D721Med (cell line): ENCODE results near the gene OVCH2.
"Not testable (repeated sequence)": the region's sequence is repeated elsewhere in the genome, so short reads cannot be mapped to it uniquely, and the experiment has no call there.

ENCODE experiments used
- DNase-seq: peaks from one replicate; pipeline ENCODE4 v3.0.0; 2011; ENCODE audit warnings: low spot score; ENCODE audit not compliant: insufficient read length
- FAIRE-seq: peaks from 2 replicates; lab custom pipeline; 2011; peaks lifted over from hg19 to GRCh38; lab: Jason Lieb, UNC
- CTCF ChIP-seq: IDR thresholded peaks from 2 replicates; pipeline ENCODE4 v1.5.1; 2012; ENCODE audit warnings: mild to moderate bottlenecking, control low read depth; ENCODE audit not compliant: insufficient read depth; ENCODE audit errors: missing control alignments

Gene OVCH2

GRCh38 chr11:7706377-7706776 is at the start of gene OVCH2:
Gene OVCH2, minus strand, starts transcription at chr11:7706477. Its CDS starts 83 bp downstream, at chr11:7706394.
- FAIRE-seq, result no peak
- TF ChIP-seq CTCF, result no peak
- DNase-seq, result no peak

GRCh38 chr11:7749456-7749855 is 43.2 kb upstream of the OVCH2 start:
- TF ChIP-seq CTCF, result no peak
- DNase-seq (no peak), FAIRE-seq (no peak)

- not testable (repeated sequence) for FAIRE-seq, DNase-seq
These were observed 28.5 kb upstream of the OVCH2 start for GRCh38 chr11:7734767-7735166.

GRCh38 chr11:7714786-7715185 is 8.5 kb upstream of the OVCH2 start:
- no peak for FAIRE-seq
- DNase-seq, result no peak
- TF ChIP-seq CTCF, result no peak

- TF ChIP-seq CTCF, result no peak
- no peak for FAIRE-seq
- DNase-seq, result no peak
These were observed 2.5 kb downstream of the OVCH2 start for GRCh38 chr11:7703740-7704139.

- DNase-seq, result no peak
- no peak for FAIRE-seq
- no peak for TF ChIP-seq CTCF
These were observed 9.9 kb downstream of the OVCH2 start for GRCh38 chr11:7696424-7696823.

GRCh38 chr11:7694235-7694634 is 12.0 kb downstream of the OVCH2 start:
- DNase-seq (no peak), FAIRE-seq (no peak)
- TF ChIP-seq CTCF, result no peak

- TF ChIP-seq CTCF, result no peak
- DNase-seq, result no peak
- no peak for FAIRE-seq
These were observed 13.9 kb downstream of the OVCH2 start for GRCh38 chr11:7692426-7692825.
